Jurkat, Clone E6-1 (cell line): ENCODE data around the gene SLC37A1.

Experiments used
- DNase-seq: peaks from one replicate; pipeline ENCODE4 v3.0.0-alpha.2; 2011; ENCODE audit warnings: low read depth, low spot score
- H3K4me3 ChIP-seq: 2 replicates; pipeline ENCODE4 v1.5.1; 2011; ENCODE audit warnings: mild to moderate bottlenecking, low read length, control low read depth, moderate library complexity

SLC37A1 gene

GRCh38 chr21:42499444-42500112 is 14.1 kb upstream of the SLC37A1 start:
- H3K4me3 ChIP-seq = no peak overlapping the region
- DNase-seq = no peak

GRCh38 chr21:42500225-42500624 is 13.4 kb upstream of the SLC37A1 start:
- H3K4me3 ChIP-seq = no peak overlapping the region
- DNase-seq = no peak

GRCh38 chr21:42500736-42501135 is 12.9 kb upstream of the SLC37A1 start:
- DNase-seq = no peak
- H3K4me3 ChIP-seq = no peak overlapping the region

- no peak for DNase-seq
- no peak overlapping the region for H3K4me3 ChIP-seq
Observed at GRCh38 chr21:42503711-42504110, 9.9 kb upstream of the SLC37A1 start.

- H3K4me3 ChIP-seq = no peak overlapping the region
- no peak for DNase-seq
Observed at GRCh38 chr21:42505090-42505726, 8.4 kb upstream of the SLC37A1 start.

- no peak for DNase-seq
- H3K4me3 ChIP-seq = no peak overlapping the region
Observed at GRCh38 chr21:42507418-42507817, 6.2 kb upstream of the SLC37A1 start.

GRCh38 chr21:42508371-42508770 is 5.3 kb upstream of the SLC37A1 start:
- no peak overlapping the region for H3K4me3 ChIP-seq
- no peak for DNase-seq

GRCh38 chr21:42509244-42509643 is 4.4 kb upstream of the SLC37A1 start:
- no peak for DNase-seq
- no peak overlapping the region for H3K4me3 ChIP-seq

- no peak overlapping the region for H3K4me3 ChIP-seq
- no peak for DNase-seq
Observed at GRCh38 chr21:42512346-42513034, 1.2 kb upstream of the SLC37A1 start.

- DNase-seq = no peak
- peak overlapping the region; percentile 62 for H3K4me3 ChIP-seq
Observed at GRCh38 chr21:42513985-42514882, 582 bp downstream of the SLC37A1 start.

GRCh38 chr21:42514883-42515228 is 1.2 kb downstream of the SLC37A1 start:
- DNase-seq = no peak
- peak overlapping the region; percentile 62 for H3K4me3 ChIP-seq

GRCh38 chr21:42515708-42516502 is 2.3 kb downstream of the SLC37A1 start:
- H3K4me3 ChIP-seq = no peak overlapping the region
- DNase-seq = no peak

- H3K4me3 ChIP-seq = no peak overlapping the region
- no peak for DNase-seq
Observed at GRCh38 chr21:42518215-42518614, 4.6 kb downstream of the SLC37A1 start.

GRCh38 chr21:42518626-42519025 is 5.0 kb downstream of the SLC37A1 start:
- DNase-seq = no peak
- H3K4me3 ChIP-seq = no peak overlapping the region

GRCh38 chr21:42520628-42521253 is 7.1 kb downstream of the SLC37A1 start:
- no peak overlapping the region for H3K4me3 ChIP-seq
- DNase-seq = peak; percentile 38

GRCh38 chr21:42521384-42521783 is 7.7 kb downstream of the SLC37A1 start:
- DNase-seq = no peak
- H3K4me3 ChIP-seq = no peak overlapping the region

- no peak for DNase-seq
- H3K4me3 ChIP-seq = no peak overlapping the region
Observed at GRCh38 chr21:42521805-42522204, 8.2 kb downstream of the SLC37A1 start.

GRCh38 chr21:42522271-42522670 is 8.6 kb downstream of the SLC37A1 start:
- no peak for DNase-seq
- no peak overlapping the region for H3K4me3 ChIP-seq
